Stimulated activated effector memory CD8-positive, alpha-beta T cell treated with anti-CD3 and anti-CD28 coated beads, Interleukin-12 subunit alpha, Interleukin-12 subunit beta, amount 100 ng/mL, for 72 hours (primary cell): ENCODE measurements around the gene ITSN1.

Experiments used
- ATAC-seq: fragments of 150-1000 bp; cut with Tn5 transposase; 2 replicates; pipeline ENCODE4 v1.10.0; 2021
- DNase-seq, 2 donors: peaks; one replicate each; pipeline ENCODE4 v3.0.0; 2021 to 2022; ENCODE audit warnings: low spot score in 2 of 2
- H3K27ac Mint-ChIP-seq: one replicate; pipeline ENCODE4 v1.8.0; 2022; ENCODE audit warnings: mild to moderate bottlenecking, mixed read lengths
- H3K36me3 Mint-ChIP-seq: one replicate; pipeline ENCODE4 v1.8.0; 2022; ENCODE audit warnings: mild to moderate bottlenecking, mixed read lengths
- H3K4me1 Mint-ChIP-seq: one replicate; pipeline ENCODE4 v1.8.0; 2022; ENCODE audit warnings: mixed read lengths
- H3K4me3 Mint-ChIP-seq: one replicate; pipeline ENCODE4 v1.8.0; 2022; ENCODE audit warnings: mild to moderate bottlenecking, mixed read lengths
- H3K9me3 Mint-ChIP-seq: one replicate; pipeline ENCODE4 v1.8.0; 2022; ENCODE audit warnings: mixed read lengths

ITSN1 gene

GRCh38 chr21:33813832-33814365, 171.6 kb downstream of the ITSN1 start:
- H3K4me3 Mint-ChIP-seq: no peak overlapping the region
- no peak for DNase-seq
- no peak for ATAC-seq
- H3K36me3 Mint-ChIP-seq: no peaks in the 10 kb centered on the region
- no peaks in the 10 kb centered on the region for H3K4me1 Mint-ChIP-seq
- H3K27ac Mint-ChIP-seq: no peak overlapping the region
- no peaks in the 10 kb centered on the region for H3K9me3 Mint-ChIP-seq

DNA sequence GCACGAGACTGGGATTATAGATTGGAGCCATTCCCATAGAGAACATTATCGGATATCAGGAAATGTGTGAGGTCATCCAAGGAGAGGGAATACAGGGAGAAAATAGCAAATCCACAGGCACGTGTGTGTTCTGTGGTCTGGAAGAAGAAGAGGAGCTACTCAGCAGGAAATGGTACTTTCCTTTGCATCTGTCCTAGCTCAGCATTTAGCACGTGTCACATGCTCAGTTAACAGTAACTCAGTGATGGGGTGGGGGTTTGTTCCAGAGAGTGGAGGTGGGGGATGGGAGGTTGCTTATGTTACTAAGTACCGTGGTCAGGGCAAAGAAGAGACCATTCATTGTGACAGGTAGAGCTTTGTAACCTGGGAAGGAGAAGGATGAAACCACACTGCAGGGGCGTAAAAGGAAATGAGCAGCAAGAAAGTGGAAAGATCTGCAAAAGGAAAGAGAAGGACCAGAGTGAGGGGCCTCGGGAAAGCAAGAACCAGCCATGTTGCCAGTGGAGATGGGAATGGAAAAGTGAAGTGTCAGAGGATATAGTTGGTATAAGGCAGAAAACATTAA, 172.9 kb downstream of the ITSN1 start:
- Mint-ChIP-seq H3K36me3 (no peaks in the 10 kb centered on the region), H3K4me3 (no peak overlapping the region), H3K27ac (no peak overlapping the region), H3K9me3 (no peaks in the 10 kb centered on the region), H3K4me1 (no peaks in the 10 kb centered on the region)
- ATAC-seq: no peak
- no peak for DNase-seq

- Mint-ChIP-seq H3K4me3 (no peak overlapping the region), H3K27ac (no peak overlapping the region), H3K36me3 (no peaks in the 10 kb centered on the region), H3K4me1 (no peaks in the 10 kb centered on the region), H3K9me3 (no peaks in the 10 kb centered on the region)
- DNase-seq (no peak), ATAC-seq (no peak)
Observed at GRCh38 chr21:33816174-33816573, 173.9 kb downstream of the ITSN1 start.

GRCh38 chr21:33817138-33817537, 174.8 kb downstream of the ITSN1 start:
- Mint-ChIP-seq H3K27ac (no peak overlapping the region), H3K4me3 (no peak overlapping the region), H3K9me3 (no peaks in the 10 kb centered on the region), H3K36me3 (no peaks in the 10 kb centered on the region), H3K4me1 (no peaks in the 10 kb centered on the region)
- DNase-seq: no peak
- no peak for ATAC-seq

DNA sequence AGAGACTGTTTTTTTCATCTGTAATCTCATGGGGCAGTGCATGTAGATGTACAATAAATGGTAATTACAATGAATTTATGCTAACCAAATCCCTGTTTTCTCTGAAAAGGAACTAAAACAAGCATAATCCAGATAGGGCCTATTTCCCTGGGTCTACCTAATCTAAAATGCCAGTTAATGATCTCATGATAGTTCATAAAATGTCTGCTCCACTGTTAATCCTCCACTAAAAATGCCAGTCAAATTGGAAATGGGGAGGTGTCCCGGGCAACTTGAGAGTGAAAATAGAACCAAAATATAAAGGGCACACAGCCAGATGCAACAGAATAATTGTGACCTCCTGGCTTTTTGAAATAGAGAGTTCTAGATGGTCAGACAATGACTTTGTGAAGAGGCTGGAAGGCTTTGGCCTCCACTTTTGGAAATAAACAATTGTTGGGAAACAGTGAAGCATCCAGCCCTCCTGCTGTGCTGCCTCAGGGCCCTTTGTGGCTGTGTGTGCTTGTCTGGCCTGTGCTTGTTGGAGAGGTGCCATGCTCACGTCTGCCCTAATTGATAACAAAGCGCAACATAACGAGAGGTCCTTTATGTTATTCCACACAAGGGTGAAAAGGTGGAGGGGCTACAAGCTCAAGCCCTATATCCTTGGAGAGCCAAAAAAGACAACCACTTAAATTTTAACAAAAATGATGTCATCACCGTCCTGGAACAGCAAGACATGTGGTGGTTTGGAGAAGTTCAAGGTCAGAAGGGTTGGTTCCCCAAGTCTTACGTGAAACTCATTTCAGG, 175.6 kb downstream of the ITSN1 start:
- Mint-ChIP-seq H3K36me3 (no peaks in the 10 kb centered on the region), H3K9me3 (no peaks in the 10 kb centered on the region), H3K27ac (no peak overlapping the region), H3K4me1 (no peaks in the 10 kb centered on the region), H3K4me3 (no peak overlapping the region)
- DNase-seq: no peak
- ATAC-seq: no peak

- H3K9me3 Mint-ChIP-seq: no peaks in the 10 kb centered on the region
Observed at GRCh38 chr21:33820230-33820770, 178.0 kb downstream of the ITSN1 start.

GRCh38 chr21:33820798-33821197, 178.5 kb downstream of the ITSN1 start:
- Mint-ChIP-seq H3K36me3 (no peaks in the 10 kb centered on the region), H3K4me3 (no peak overlapping the region), H3K4me1 (no peaks in the 10 kb centered on the region), H3K9me3 (no peaks in the 10 kb centered on the region), H3K27ac (no peak overlapping the region)
- ATAC-seq (no peak), DNase-seq (no peak)

More at GRCh38 chr21:33820230-33820770, 178.0 kb downstream of the ITSN1 start:
- no peak overlapping the region for H3K27ac Mint-ChIP-seq
- DNase-seq (no peak), ATAC-seq (no peak)
- no peak overlapping the region for H3K4me3 Mint-ChIP-seq
- H3K36me3 Mint-ChIP-seq: no peaks in the 10 kb centered on the region
- H3K4me1 Mint-ChIP-seq: no peaks in the 10 kb centered on the region

GRCh38 chr21:33821503-33822322, 179.4 kb downstream of the ITSN1 start:
- Mint-ChIP-seq H3K4me1 (no peaks in the 10 kb centered on the region), H3K9me3 (no peaks in the 10 kb centered on the region), H3K27ac (no peak overlapping the region), H3K4me3 (no peak overlapping the region), H3K36me3 (no peaks in the 10 kb centered on the region)
- ATAC-seq (no peak), DNase-seq (no peak)

- Mint-ChIP-seq H3K4me3 (no peak overlapping the region), H3K9me3 (no peaks in the 10 kb centered on the region), H3K27ac (no peak overlapping the region), H3K4me1 (no peaks in the 10 kb centered on the region), H3K36me3 (no peaks in the 10 kb centered on the region)
- no peak for ATAC-seq
- DNase-seq: no peak
Observed at GRCh38 chr21:33824156-33824941, 182.0 kb downstream of the ITSN1 start.

- no peaks in the 10 kb centered on the region for H3K36me3 Mint-ChIP-seq
- H3K27ac Mint-ChIP-seq: no peak overlapping the region
- ATAC-seq (no peak), DNase-seq (no peak)
- H3K9me3 Mint-ChIP-seq: no peaks in the 10 kb centered on the region
- no peaks in the 10 kb centered on the region for H3K4me1 Mint-ChIP-seq
- H3K4me3 Mint-ChIP-seq: no peak overlapping the region
Observed at GRCh38 chr21:33825419-33825818, 183.1 kb downstream of the ITSN1 start.

DNA sequence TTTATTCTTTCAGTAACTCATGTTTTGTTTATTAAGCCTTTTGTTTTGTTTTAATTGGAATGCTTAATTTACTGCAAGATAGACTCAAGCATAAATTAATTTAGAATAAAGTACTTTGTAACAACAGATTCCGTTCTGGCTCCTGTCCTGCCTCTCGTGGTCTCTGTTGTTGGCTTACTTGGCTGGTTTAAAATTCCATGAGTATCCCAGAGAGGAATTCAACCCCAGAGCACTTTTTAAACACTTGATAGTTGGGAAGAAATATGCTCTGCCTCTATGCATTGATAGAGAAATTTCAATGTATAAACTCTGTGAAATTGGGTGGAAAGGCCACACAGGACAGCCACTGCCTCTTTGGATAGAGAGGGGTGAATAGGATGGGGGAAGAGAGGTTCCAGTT, 183.6 kb downstream of the ITSN1 start:
- DNase-seq: no peak
- no peak overlapping the region for H3K27ac Mint-ChIP-seq
- H3K9me3 Mint-ChIP-seq: no peaks in the 10 kb centered on the region
- no peak overlapping the region for H3K4me3 Mint-ChIP-seq
- no peak for ATAC-seq
- no peaks in the 10 kb centered on the region for H3K4me1 Mint-ChIP-seq
- no peaks in the 10 kb centered on the region for H3K36me3 Mint-ChIP-seq

GRCh38 chr21:33828083-33828482, 185.8 kb downstream of the ITSN1 start:
- Mint-ChIP-seq H3K9me3 (no peaks in the 10 kb centered on the region), H3K27ac (no peak overlapping the region), H3K36me3 (no peaks in the 10 kb centered on the region), H3K4me1 (no peaks in the 10 kb centered on the region), H3K4me3 (no peak overlapping the region)
- ATAC-seq: no peak
- no peak for DNase-seq

- no peak overlapping the region for H3K27ac Mint-ChIP-seq
- DNase-seq (no peak), ATAC-seq (no peak)
- H3K36me3 Mint-ChIP-seq: no peaks in the 10 kb centered on the region
- H3K4me1 Mint-ChIP-seq: no peaks in the 10 kb centered on the region
- no peaks in the 10 kb centered on the region for H3K9me3 Mint-ChIP-seq
- H3K4me3 Mint-ChIP-seq: no peak overlapping the region
Observed at GRCh38 chr21:33828577-33828976, 186.3 kb downstream of the ITSN1 start.

- Mint-ChIP-seq H3K9me3 (no peaks in the 10 kb centered on the region), H3K27ac (no peak overlapping the region), H3K4me1 (no peaks in the 10 kb centered on the region), H3K4me3 (no peak overlapping the region), H3K36me3 (no peaks in the 10 kb centered on the region)
- ATAC-seq (no peak), DNase-seq (no peak)
Observed at GRCh38 chr21:33829844-33830243, 187.5 kb downstream of the ITSN1 start.
